ENCODE measurements around the gene CUL4A.

DNA sequence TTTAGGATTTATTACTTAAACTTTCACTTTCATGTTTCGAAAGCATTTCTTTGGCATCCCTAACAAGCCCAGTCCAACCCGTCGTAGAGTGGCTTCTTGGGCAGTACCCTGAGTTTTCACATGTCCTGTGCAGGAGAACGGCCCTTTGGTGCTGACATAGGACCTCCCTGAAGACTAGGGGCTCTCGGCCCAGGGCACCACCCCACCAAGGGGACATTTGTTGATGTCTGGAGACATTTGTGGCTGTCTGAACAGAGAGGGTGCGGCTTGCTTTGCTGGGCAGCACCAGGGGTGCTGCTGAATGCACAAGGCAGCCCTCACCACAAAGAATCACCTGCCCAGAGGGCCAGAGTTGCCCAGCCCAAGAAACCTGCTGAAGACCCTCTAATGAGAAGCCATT lies 30.6 kb downstream of the CUL4A start:
- no peak for TF ChIP-seq ZBTB7A (tag by site-specific recombination; IDR thresholded peaks at IDR 0.05; ENCODE audit: low read depth)
- TF ChIP-seq, protein P1, sequence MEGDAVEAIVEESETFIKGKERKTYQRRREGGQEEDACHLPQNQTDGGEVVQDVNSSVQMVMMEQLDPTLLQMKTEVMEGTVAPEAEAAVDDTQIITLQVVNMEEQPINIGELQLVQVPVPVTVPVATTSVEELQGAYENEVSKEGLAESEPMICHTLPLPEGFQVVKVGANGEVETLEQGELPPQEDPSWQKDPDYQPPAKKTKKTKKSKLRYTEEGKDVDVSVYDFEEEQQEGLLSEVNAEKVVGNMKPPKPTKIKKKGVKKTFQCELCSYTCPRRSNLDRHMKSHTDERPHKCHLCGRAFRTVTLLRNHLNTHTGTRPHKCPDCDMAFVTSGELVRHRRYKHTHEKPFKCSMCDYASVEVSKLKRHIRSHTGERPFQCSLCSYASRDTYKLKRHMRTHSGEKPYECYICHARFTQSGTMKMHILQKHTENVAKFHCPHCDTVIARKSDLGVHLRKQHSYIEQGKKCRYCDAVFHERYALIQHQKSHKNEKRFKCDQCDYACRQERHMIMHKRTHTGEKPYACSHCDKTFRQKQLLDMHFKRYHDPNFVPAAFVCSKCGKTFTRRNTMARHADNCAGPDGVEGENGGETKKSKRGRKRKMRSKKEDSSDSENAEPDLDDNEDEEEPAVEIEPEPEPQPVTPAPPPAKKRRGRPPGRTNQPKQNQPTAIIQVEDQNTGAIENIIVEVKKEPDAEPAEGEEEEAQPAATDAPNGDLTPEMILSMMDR (tag by site-specific recombination; IDR thresholded peaks at IDR 0.05): no peak
- TF ChIP-seq, protein P2, sequence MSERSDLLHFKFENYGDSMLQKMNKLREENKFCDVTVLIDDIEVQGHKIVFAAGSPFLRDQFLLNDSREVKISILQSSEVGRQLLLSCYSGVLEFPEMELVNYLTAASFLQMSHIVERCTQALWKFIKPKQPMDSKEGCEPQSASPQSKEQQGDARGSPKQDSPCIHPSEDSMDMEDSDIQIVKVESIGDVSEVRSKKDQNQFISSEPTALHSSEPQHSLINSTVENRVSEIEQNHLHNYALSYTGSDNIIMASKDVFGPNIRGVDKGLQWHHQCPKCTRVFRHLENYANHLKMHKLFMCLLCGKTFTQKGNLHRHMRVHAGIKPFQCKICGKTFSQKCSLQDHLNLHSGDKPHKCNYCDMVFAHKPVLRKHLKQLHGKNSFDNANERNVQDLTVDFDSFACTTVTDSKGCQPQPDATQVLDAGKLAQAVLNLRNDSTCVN (tag by site-specific recombination; optimal IDR thresholded peaks at IDR 0.05): no peak
- no peak for TF ChIP-seq ZNF266 (tag by site-specific recombination; IDR thresholded peaks at IDR 0.05; ENCODE audit: low read depth)
- TF ChIP-seq, protein P3, sequence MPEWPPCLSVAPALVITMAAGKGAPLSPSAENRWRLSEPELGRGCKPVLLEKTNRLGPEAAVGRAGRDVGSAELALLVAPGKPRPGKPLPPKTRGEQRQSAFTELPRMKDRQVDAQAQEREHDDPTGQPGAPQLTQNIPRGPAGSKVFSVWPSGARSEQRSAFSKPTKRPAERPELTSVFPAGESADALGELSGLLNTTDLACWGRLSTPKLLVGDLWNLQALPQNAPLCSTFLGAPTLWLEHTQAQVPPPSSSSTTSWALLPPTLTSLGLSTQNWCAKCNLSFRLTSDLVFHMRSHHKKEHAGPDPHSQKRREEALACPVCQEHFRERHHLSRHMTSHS (tag by site-specific recombination; IDR thresholded peaks at IDR 0.05): no peak
- no peak for TF ChIP-seq ZNF423 (tag by site-specific recombination; IDR thresholded peaks at IDR 0.05)
- no peak for TF ChIP-seq ZBTB17 (tag by site-specific recombination; IDR thresholded peaks at IDR 0.05)
- TF ChIP-seq ZNF624 (tag by site-specific recombination; IDR thresholded peaks at IDR 0.05): no peak
- TF ChIP-seq ZNF830 (tag by site-specific recombination; IDR thresholded peaks at IDR 0.05; ENCODE audit: low read depth): no peak
- no peak for TF ChIP-seq ZNF155 (tag by site-specific recombination; IDR thresholded peaks at IDR 0.05)
- no peak for TF ChIP-seq RBAK (tag by site-specific recombination; IDR thresholded peaks at IDR 0.05)
- no peak for TF ChIP-seq TCF7L2 (IDR thresholded peaks at IDR 0.05; ENCODE audit: borderline replicate concordance, low read depth, low read length)
- no peak for TF ChIP-seq ZNF138 (tag by site-specific recombination; IDR thresholded peaks at IDR 0.05; ENCODE audit: borderline replicate concordance)
